ENCODE data around the gene HIVEP3. TPM values are rescaled to one million over a fixed set of nuclear protein-coding genes. Genes with fewer than 3 reads are reported as not detected.

HIVEP3 gene
- total RNA-seq, 1 donor from 2014 or later: 11.0 TPM

- intact Hi-C loops (cut with DNase I): no loop called here
- DNase-seq (ENCODE audit: low spot score): no peak
- no peak for ATAC-seq
Measured at GRCh38 chr1:41837691-41838090, 81.0 kb downstream of the HIVEP3 start.

- ATAC-seq: no peak
- intact Hi-C loops (cut with DNase I): no loop called here
- DNase-seq (ENCODE audit: low spot score): no peak
Measured at GRCh38 chr1:41835485-41835884, 83.2 kb downstream of the HIVEP3 start.

- DNase-seq (ENCODE audit: low spot score): no peak
- intact Hi-C loops (cut with DNase I): no loop called here
- ATAC-seq: no peak
Measured at GRCh38 chr1:41833519-41834000, 85.2 kb downstream of the HIVEP3 start.

- no peak for DNase-seq (ENCODE audit: low spot score)
- ATAC-seq: no peak
- intact Hi-C loops (cut with DNase I): no loop called here
Measured at GRCh38 chr1:41830726-41831125, 88.0 kb downstream of the HIVEP3 start.

- DNase-seq (ENCODE audit: low spot score): no peak
- ATAC-seq: peak; percentile 56
- intact Hi-C loops (cut with DNase I): no loop called here
Measured at GRCh38 chr1:41827991-41828570, 90.6 kb downstream of the HIVEP3 start.

- ATAC-seq: peak; percentile 82
- DNase-seq (ENCODE audit: low spot score): no peak
- intact Hi-C loops (cut with DNase I): no loop called here
Measured at GRCh38 chr1:41823471-41823870, 95.3 kb downstream of the HIVEP3 start.

GRCh38 chr1:41822866-41823265 lies 95.9 kb downstream of the HIVEP3 start:
- DNase-seq (ENCODE audit: low spot score): no peak
- intact Hi-C loops (cut with DNase I): no loop called here
- ATAC-seq: peak; percentile 8

GRCh38 chr1:41819843-41820242 lies 98.9 kb downstream of the HIVEP3 start:
- DNase-seq (ENCODE audit: low spot score) (no peak), ATAC-seq (no peak)
- intact Hi-C loops (cut with DNase I): no loop called here

GRCh38 chr1:41819069-41819468 lies 99.7 kb downstream of the HIVEP3 start:
- intact Hi-C loops (cut with DNase I): no loop called here
- no peak for DNase-seq (ENCODE audit: low spot score)
- ATAC-seq: no peak

GRCh38 chr1:41816061-41816460 lies 102.7 kb downstream of the HIVEP3 start:
- DNase-seq (ENCODE audit: low spot score) (no peak), ATAC-seq (peak; percentile 29)
- intact Hi-C loops (cut with DNase I): no loop called here

GRCh38 chr1:41813755-41814745 lies 104.7 kb downstream of the HIVEP3 start:
- intact Hi-C loops (cut with DNase I): no loop called here
- DNase-seq (ENCODE audit: low spot score): no peak
- peak; percentile 78 for ATAC-seq

GRCh38 chr1:41813226-41813625 lies 105.5 kb downstream of the HIVEP3 start:
- DNase-seq (ENCODE audit: low spot score) (no peak), ATAC-seq (no peak)
- intact Hi-C loops (cut with DNase I): no loop called here

- intact Hi-C loops (cut with DNase I): no loop called here
- no peak for ATAC-seq
- DNase-seq (ENCODE audit: low spot score): no peak
Measured at GRCh38 chr1:41812453-41812852, 106.3 kb downstream of the HIVEP3 start.

GRCh38 chr1:41812051-41812450 lies 106.7 kb downstream of the HIVEP3 start:
- intact Hi-C loops (cut with DNase I): no loop called here

GRCh38 chr1:41811051-41811795 lies 107.5 kb downstream of the HIVEP3 start:
- intact Hi-C loops (cut with DNase I): no loop called here
- no peak for DNase-seq (ENCODE audit: low spot score)
- ATAC-seq: no peak

More at GRCh38 chr1:41812051-41812450, 106.7 kb downstream of the HIVEP3 start:
- DNase-seq (ENCODE audit: low spot score): no peak
- no peak for ATAC-seq

GRCh38 chr1:41810446-41810845 lies 108.3 kb downstream of the HIVEP3 start:
- ATAC-seq (no peak), DNase-seq (ENCODE audit: low spot score) (no peak)
- intact Hi-C loops (cut with DNase I): no loop called here

GRCh38 chr1:41809692-41810091 lies 109.0 kb downstream of the HIVEP3 start:
- DNase-seq (ENCODE audit: low spot score) (no peak), ATAC-seq (no peak)
- intact Hi-C loops (cut with DNase I): no loop called here

- DNase-seq (ENCODE audit: low spot score) (no peak), ATAC-seq (no peak)
- intact Hi-C loops (cut with DNase I): no loop called here
Measured at GRCh38 chr1:41807390-41807789, 111.3 kb downstream of the HIVEP3 start.

GRCh38 chr1:41806472-41807155 lies 112.1 kb downstream of the HIVEP3 start:
- ATAC-seq: no peak

More at GRCh38 chr1:41806472-41807155, 112.1 kb downstream of the HIVEP3 start:
- intact Hi-C loops (cut with DNase I): no loop called here
- no peak for DNase-seq (ENCODE audit: low spot score)

Measured in sciatic nerve (tissue), 2 donors.